HEK293 (cell line): ENCODE measurements around the gene KCNMA1.

Experiments
- CTCF ChIA-PET: fragments of 350-600 bp; formaldehyde crosslinking; extraction: SDS; loops from one replicate; lab custom pipeline; 2021; ENCODE audit warnings: antibody characterized with exemption; lab: Yijun Ruan, JAX
- POLR2A ChIA-PET: fragments of 300-600 bp; formaldehyde crosslinking; extraction: SDS; loops from one replicate; lab custom pipeline; 2020; ENCODE audit warnings: antibody characterized with exemption, inconsistent platforms; lab: Yijun Ruan, JAX
- H3K27ac ChIP-seq: fragments of 200-500 bp; sonication (Bioruptor generic); 2 replicates; pipeline ENCODE4 v1.5.1; 2014; ENCODE audit warnings: low read depth, low read length, control low read depth, inconsistent platforms; ENCODE audit errors: extremely low read depth
- H3K36me3 ChIP-seq, 2 experiments: fragments of 200-500 bp in 1 of 2; sonication (Bioruptor generic) in 1 of 2; 1 replicate in 1 of 2; 2 replicates in 1 of 2; pipeline ENCODE4 v1.5.1; 2014 to 2017; ENCODE audit warnings: inconsistent platforms in 2 of 2, low read length in 2 of 2; ENCODE audit not compliant: control insufficient read depth in 2 of 2, insufficient read depth in 1 of 2
- H3K4me1 ChIP-seq: fragments of 200-500 bp; sonication (Bioruptor generic); 2 replicates; pipeline ENCODE4 v1.5.1; 2014; ENCODE audit warnings: mild to moderate bottlenecking, low read length, inconsistent platforms; ENCODE audit not compliant: control insufficient read depth, insufficient read depth
- H3K4me3 ChIP-seq: 2 replicates; pipeline ENCODE4 v1.5.1; 2011; ENCODE audit warnings: low read depth, mild to moderate bottlenecking, control low read depth, low read length, moderate library complexity
- H3K9me3 ChIP-seq: fragments of 200-500 bp; sonication (Bioruptor generic); 2 replicates; pipeline ENCODE4 v1.5.1; 2014; ENCODE audit warnings: low read depth, low read length, inconsistent platforms; ENCODE audit not compliant: control insufficient read depth, insufficient read depth
- AEBP2 ChIP-seq: fragments of 450-650 bp; formaldehyde crosslinking; IDR thresholded peaks from 2 replicates; pipeline ENCODE4 v1.5.1; 2016; ENCODE audit warnings: missing biosample characterization, missing genetic modification characterization, borderline replicate concordance
- KLF1 ChIP-seq: fragments of 450-650 bp; formaldehyde crosslinking; IDR thresholded peaks from 2 replicates; pipeline ENCODE4 v1.5.1; 2016; ENCODE audit warnings: missing biosample characterization, missing genetic modification characterization
- KLF10 ChIP-seq: fragments of 450-650 bp; IDR thresholded peaks from 2 replicates; pipeline ENCODE4 v1.5.1; 2018; ENCODE audit warnings: missing biosample characterization, mild to moderate bottlenecking, missing genetic modification characterization
- KLF7 ChIP-seq: fragments of 450-650 bp; formaldehyde crosslinking; IDR thresholded peaks from 2 replicates; pipeline ENCODE4 v1.5.1; 2016; ENCODE audit warnings: missing biosample characterization, missing genetic modification characterization, borderline replicate concordance
- SP7 ChIP-seq: fragments of 450-650 bp; formaldehyde crosslinking; IDR thresholded peaks from 2 replicates; pipeline ENCODE4 v1.5.1; 2016; ENCODE audit warnings: missing biosample characterization, missing genetic modification characterization
- WT1 ChIP-seq: fragments of 450-650 bp; formaldehyde crosslinking; IDR thresholded peaks from 2 replicates; pipeline ENCODE4 v1.5.1; 2016; ENCODE audit warnings: missing biosample characterization, missing genetic modification characterization
- ZBTB20 ChIP-seq: fragments of 450-650 bp; formaldehyde crosslinking; IDR thresholded peaks from 2 replicates; pipeline ENCODE4 v1.5.1; 2016; ENCODE audit warnings: missing biosample characterization, missing genetic modification characterization
- ZBTB8A ChIP-seq: fragments of 450-650 bp; formaldehyde crosslinking; IDR thresholded peaks from 2 replicates; pipeline ENCODE4 v1.5.1; 2016; ENCODE audit warnings: missing biosample characterization, missing genetic modification characterization
- ZNF175 ChIP-seq: fragments of 450-650 bp; formaldehyde crosslinking; IDR thresholded peaks from 2 replicates; pipeline ENCODE4 v1.5.1; 2016; ENCODE audit warnings: missing biosample characterization, missing genetic modification characterization
- ZNF211 ChIP-seq: fragments of 450-650 bp; formaldehyde crosslinking; IDR thresholded peaks from 2 replicates; pipeline ENCODE4 v1.5.1; 2016; ENCODE audit warnings: low read depth, missing biosample characterization, missing genetic modification characterization
- ZNF292 ChIP-seq: fragments of 450-650 bp; formaldehyde crosslinking; IDR thresholded peaks from 2 replicates; pipeline ENCODE4 v1.5.1; 2016; ENCODE audit warnings: low read depth, missing biosample characterization, missing genetic modification characterization, borderline replicate concordance
- ZNF37A ChIP-seq: fragments of 450-650 bp; IDR thresholded peaks from 2 replicates; pipeline ENCODE4 v1.5.1; 2018; ENCODE audit warnings: missing biosample characterization, missing genetic modification characterization
- ZNF449 ChIP-seq: fragments of 450-650 bp; formaldehyde crosslinking; IDR thresholded peaks from 2 replicates; pipeline ENCODE4 v1.5.1; 2017; ENCODE audit warnings: missing biosample characterization, mild to moderate bottlenecking, missing genetic modification characterization, moderate library complexity
- ZNF610 ChIP-seq: fragments of 450-650 bp; formaldehyde crosslinking; IDR thresholded peaks from 2 replicates; pipeline ENCODE4 v1.5.1; 2016; ENCODE audit warnings: missing biosample characterization, missing genetic modification characterization, borderline replicate concordance
- ZNF626 ChIP-seq: fragments of 450-650 bp; sonication (Bioruptor Pico); formaldehyde crosslinking; IDR thresholded peaks from 2 replicates; pipeline ENCODE4 v1.5.1; 2018; ENCODE audit warnings: missing biosample characterization, missing genetic modification characterization, inconsistent platforms
- ZSCAN30 ChIP-seq: fragments of 450-650 bp; IDR thresholded peaks from 2 replicates; pipeline ENCODE4 v1.5.1; 2018; ENCODE audit warnings: missing biosample characterization, mild to moderate bottlenecking, missing genetic modification characterization, moderate library complexity
- TF ChIP-seq, protein P1 (sequence below): fragments of 450-650 bp; formaldehyde crosslinking; IDR thresholded peaks from 2 replicates; pipeline ENCODE4 v1.5.1; 2016; ENCODE audit warnings: missing biosample characterization, missing genetic modification characterization
- TF ChIP-seq, protein P2 (sequence below): fragments of 450-650 bp; formaldehyde crosslinking; IDR thresholded peaks from 2 replicates; pipeline ENCODE4 v1.5.0; 2017; ENCODE audit warnings: missing biosample characterization, missing genetic modification characterization, borderline replicate concordance
- TF ChIP-seq, protein P3 (sequence below): fragments of 450-650 bp; formaldehyde crosslinking; IDR thresholded peaks from 2 replicates; pipeline ENCODE4 v1.5.1; 2017; ENCODE audit warnings: missing biosample characterization, missing genetic modification characterization
- TF ChIP-seq, protein P4 (sequence below): IDR thresholded peaks from 2 replicates; pipeline ENCODE4 v1.6.1; 2011; ENCODE audit warnings: mild to moderate bottlenecking, low read depth, low read length, borderline replicate concordance
- TF ChIP-seq, protein P5 (sequence below): fragments of 450-650 bp; formaldehyde crosslinking; optimal IDR thresholded peaks from 2 replicates; pipeline ENCODE3; 2016; ENCODE audit warnings: missing biosample characterization, mild to moderate bottlenecking, missing genetic modification characterization

KCNMA1 gene

DNA sequence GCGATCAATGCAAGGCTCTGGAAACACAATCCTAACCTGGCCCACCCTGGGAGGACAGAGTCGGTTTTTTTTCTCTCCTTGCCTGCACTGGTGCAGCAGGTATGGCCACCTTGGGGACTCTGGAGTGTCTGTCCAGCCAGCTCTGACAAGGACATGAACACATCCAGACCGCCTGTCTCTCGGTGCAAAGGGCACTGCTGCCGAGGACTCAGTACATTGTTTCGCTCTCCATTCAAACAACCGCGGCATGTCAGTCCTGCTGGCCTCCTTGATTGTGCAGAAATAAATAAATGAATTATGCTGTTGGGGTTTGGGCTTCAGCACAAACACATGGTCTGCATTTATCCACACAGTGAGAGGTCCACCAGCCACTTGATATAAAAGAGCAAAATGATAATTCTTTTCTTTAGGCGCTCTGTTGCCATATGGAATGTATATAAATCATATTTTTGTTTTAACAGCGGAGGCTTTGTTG, 565.2 kb downstream of the KCNMA1 start:
- H3K27ac ChIP-seq, result no peak overlapping the region
- no peak overlapping the region for H3K4me3 ChIP-seq
- H3K36me3 ChIP-seq, result no peaks in the 10 kb centered on the region
- CTCF ChIA-PET, result no interaction called here
- TF ChIP-seq ZNF37A (tag by site-specific recombination), result no peak
- TF ChIP-seq, protein P1, sequence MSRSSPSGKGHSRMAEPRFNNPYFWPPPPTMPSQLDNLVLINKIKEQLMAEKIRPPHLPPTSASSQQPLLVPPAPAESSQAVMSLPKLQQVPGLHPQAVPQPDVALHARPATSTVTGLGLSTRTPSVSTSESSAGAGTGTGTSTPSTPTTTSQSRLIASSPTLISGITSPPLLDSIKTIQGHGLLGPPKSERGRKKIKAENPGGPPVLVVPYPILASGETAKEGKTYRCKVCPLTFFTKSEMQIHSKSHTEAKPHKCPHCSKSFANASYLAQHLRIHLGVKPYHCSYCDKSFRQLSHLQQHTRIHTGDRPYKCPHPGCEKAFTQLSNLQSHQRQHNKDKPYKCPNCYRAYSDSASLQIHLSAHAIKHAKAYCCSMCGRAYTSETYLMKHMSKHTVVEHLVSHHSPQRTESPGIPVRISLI (tag by site-specific recombination), result no peak
- TF ChIP-seq ZNF211 (tag by site-specific recombination), result no peak
- no peak for TF ChIP-seq KLF10
- TF ChIP-seq, protein P2, sequence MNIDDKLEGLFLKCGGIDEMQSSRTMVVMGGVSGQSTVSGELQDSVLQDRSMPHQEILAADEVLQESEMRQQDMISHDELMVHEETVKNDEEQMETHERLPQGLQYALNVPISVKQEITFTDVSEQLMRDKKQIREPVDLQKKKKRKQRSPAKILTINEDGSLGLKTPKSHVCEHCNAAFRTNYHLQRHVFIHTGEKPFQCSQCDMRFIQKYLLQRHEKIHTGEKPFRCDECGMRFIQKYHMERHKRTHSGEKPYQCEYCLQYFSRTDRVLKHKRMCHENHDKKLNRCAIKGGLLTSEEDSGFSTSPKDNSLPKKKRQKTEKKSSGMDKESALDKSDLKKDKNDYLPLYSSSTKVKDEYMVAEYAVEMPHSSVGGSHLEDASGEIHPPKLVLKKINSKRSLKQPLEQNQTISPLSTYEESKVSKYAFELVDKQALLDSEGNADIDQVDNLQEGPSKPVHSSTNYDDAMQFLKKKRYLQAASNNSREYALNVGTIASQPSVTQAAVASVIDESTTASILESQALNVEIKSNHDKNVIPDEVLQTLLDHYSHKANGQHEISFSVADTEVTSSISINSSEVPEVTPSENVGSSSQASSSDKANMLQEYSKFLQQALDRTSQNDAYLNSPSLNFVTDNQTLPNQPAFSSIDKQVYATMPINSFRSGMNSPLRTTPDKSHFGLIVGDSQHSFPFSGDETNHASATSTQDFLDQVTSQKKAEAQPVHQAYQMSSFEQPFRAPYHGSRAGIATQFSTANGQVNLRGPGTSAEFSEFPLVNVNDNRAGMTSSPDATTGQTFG (tag by site-specific recombination), result no peak
- no peak for TF ChIP-seq ZNF610 (tag by site-specific recombination)
- TF ChIP-seq ZNF175, result no peak
- no peak for TF ChIP-seq KLF7 (tag by site-specific recombination)
- TF ChIP-seq ZSCAN30 (tag by site-specific recombination), result no peak
- TF ChIP-seq, protein P3, sequence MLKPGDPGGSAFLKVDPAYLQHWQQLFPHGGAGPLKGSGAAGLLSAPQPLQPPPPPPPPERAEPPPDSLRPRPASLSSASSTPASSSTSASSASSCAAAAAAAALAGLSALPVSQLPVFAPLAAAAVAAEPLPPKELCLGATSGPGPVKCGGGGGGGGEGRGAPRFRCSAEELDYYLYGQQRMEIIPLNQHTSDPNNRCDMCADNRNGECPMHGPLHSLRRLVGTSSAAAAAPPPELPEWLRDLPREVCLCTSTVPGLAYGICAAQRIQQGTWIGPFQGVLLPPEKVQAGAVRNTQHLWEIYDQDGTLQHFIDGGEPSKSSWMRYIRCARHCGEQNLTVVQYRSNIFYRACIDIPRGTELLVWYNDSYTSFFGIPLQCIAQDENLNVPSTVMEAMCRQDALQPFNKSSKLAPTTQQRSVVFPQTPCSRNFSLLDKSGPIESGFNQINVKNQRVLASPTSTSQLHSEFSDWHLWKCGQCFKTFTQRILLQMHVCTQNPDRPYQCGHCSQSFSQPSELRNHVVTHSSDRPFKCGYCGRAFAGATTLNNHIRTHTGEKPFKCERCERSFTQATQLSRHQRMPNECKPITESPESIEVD (tag by site-specific recombination), result no peak
- no peak for TF ChIP-seq ZBTB8A (tag by site-specific recombination)
- no peak for TF ChIP-seq ZBTB20 (tag by site-specific recombination)
- no peaks in the 10 kb centered on the region for H3K9me3 ChIP-seq
- no peaks in the 10 kb centered on the region for H3K4me1 ChIP-seq
- POLR2A ChIA-PET, result no interaction called here

DNA sequence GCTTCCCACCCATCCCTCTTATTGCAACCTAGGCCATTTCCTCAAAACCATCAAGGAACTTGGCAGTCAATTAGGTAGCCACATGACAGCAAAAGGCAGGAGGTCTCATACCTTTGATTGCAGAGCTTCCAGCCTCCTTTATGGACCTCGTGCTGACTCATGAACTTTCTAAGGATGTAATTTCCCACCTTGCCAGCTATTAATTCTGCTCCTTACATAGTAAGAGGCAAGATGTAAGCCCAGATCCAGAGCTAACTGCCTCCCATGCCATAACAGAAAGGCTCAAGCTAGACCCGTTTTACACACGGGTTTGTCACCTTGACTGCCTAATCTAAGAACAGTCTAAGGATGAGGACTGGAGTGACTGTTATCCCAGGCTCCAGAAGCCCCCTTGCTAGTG, 565.7 kb downstream of the KCNMA1 start:
- CTCF ChIA-PET, result no interaction called here
- TF ChIP-seq SP7 (tag by site-specific recombination) (no peak), AEBP2 (tag by site-specific recombination) (no peak)
- H3K27ac ChIP-seq, result no peak overlapping the region
- H3K4me3 ChIP-seq, result no peak overlapping the region
- H3K36me3 ChIP-seq, result no peaks in the 10 kb centered on the region
- no peaks in the 10 kb centered on the region for H3K4me1 ChIP-seq
- no peaks in the 10 kb centered on the region for H3K9me3 ChIP-seq
- POLR2A ChIA-PET, result no interaction called here

GRCh38 chr10:77071001-77071511, 566.6 kb downstream of the KCNMA1 start:
- no peaks in the 10 kb centered on the region for H3K36me3 ChIP-seq
- H3K27ac ChIP-seq, result no peak overlapping the region
- no peak overlapping the region for H3K4me3 ChIP-seq
- H3K9me3 ChIP-seq, result no peaks in the 10 kb centered on the region
- no peaks in the 10 kb centered on the region for H3K4me1 ChIP-seq
- ChIA-PET CTCF (no interaction called here), POLR2A (no interaction called here)
- TF ChIP-seq ZNF626 (tag by site-specific recombination), result no peak
- no peak for TF ChIP-seq ZNF449 (tag by site-specific recombination)
- no peak for TF ChIP-seq WT1 (tag by site-specific recombination)
- TF ChIP-seq, protein P4, sequence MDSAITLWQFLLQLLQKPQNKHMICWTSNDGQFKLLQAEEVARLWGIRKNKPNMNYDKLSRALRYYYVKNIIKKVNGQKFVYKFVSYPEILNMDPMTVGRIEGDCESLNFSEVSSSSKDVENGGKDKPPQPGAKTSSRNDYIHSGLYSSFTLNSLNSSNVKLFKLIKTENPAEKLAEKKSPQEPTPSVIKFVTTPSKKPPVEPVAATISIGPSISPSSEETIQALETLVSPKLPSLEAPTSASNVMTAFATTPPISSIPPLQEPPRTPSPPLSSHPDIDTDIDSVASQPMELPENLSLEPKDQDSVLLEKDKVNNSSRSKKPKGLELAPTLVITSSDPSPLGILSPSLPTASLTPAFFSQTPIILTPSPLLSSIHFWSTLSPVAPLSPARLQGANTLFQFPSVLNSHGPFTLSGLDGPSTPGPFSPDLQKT, result no peak
- TF ChIP-seq ZNF292 (tag by site-specific recombination), result no peak
- TF ChIP-seq, protein P5, sequence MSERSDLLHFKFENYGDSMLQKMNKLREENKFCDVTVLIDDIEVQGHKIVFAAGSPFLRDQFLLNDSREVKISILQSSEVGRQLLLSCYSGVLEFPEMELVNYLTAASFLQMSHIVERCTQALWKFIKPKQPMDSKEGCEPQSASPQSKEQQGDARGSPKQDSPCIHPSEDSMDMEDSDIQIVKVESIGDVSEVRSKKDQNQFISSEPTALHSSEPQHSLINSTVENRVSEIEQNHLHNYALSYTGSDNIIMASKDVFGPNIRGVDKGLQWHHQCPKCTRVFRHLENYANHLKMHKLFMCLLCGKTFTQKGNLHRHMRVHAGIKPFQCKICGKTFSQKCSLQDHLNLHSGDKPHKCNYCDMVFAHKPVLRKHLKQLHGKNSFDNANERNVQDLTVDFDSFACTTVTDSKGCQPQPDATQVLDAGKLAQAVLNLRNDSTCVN, result no peak
- TF ChIP-seq KLF1, result no peak
